Stimulated activated CD8-positive, alpha-beta memory T cell treated with anti-CD3 and anti-CD28 coated beads, Interleukin-7, amount 100 ng/mL, for 24 hours (primary cell): ENCODE data around the gene CSNK1G1.
"Not testable (repeated sequence)": the region's sequence is repeated elsewhere in the genome, so short reads cannot be mapped to it uniquely, and the experiment has no call there.

ENCODE experiments used
- DNase-seq: peaks from one replicate; pipeline ENCODE4 v3.0.0-alpha.2; 2020; ENCODE audit warnings: low read depth

CSNK1G1 gene

DNA sequence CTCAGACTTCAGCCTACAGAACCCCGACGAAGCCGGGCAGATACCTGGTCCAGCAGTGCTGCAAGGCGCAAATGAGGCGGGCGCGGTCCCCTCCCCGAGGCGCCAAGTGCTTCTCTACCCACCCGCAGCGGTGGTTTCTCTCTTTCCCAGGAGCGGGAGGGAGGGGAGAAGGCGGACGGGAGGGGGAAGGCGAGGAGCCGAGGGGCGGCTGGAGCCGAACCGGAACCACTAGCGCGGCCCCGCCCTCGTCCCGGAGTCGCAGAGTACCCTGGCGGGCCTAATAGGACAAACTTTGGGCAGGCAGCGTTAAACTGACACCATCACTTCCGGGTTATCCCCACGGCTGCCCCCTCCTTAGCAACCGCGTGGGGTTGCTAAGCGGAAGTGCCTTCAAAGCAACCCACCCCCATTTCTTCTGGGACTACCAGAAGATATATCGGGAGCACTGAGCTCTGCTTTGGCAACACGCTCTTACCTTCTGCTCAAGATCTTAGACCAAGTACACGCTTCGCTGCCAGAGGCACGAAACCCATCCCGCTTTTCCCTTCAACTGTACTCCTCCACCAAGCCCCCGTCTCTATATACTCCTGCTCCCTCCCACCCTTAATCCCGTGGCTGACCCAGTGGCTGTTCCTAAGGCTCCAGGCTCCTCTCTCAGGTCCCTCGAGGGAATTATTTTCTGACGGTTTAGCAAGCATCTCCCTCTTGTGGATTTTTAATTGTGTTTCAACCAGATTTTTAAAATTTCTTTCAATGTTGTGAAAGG, at the start of gene CSNK1G1:
Gene CSNK1G1 (minus strand): TSS at position 230 of the 766 bp plus-strand sequence. CDS start 55,674 bp downstream, outside the sequence.
- peak; percentile 81 for DNase-seq

GRCh38 chr15:64400583-64400982, 44.6 kb upstream of the CSNK1G1 start:
- no peak for DNase-seq

- DNase-seq = no peak
Observed at GRCh38 chr15:64398575-64398974, 42.6 kb upstream of the CSNK1G1 start.

DNA sequence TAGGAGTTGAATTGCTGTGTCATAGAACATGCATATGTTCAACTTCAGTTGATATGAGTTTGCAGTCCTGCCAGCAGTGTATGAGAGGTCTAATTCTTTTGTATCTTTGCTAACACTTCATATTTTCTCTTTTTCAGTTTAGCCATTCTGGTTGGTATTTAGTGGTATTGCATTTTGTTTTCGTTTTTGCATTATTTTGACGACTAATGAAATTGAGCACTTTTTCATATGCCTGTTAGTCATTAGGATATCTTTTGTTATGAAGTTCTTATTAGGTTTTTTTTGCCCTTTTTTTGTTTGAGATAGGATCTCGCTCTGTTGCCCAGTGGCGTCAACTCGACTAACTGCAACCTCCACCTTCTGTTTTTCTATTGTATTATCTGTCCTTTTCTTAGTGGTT, 40.8 kb upstream of the CSNK1G1 start:
- no peak for DNase-seq

DNA sequence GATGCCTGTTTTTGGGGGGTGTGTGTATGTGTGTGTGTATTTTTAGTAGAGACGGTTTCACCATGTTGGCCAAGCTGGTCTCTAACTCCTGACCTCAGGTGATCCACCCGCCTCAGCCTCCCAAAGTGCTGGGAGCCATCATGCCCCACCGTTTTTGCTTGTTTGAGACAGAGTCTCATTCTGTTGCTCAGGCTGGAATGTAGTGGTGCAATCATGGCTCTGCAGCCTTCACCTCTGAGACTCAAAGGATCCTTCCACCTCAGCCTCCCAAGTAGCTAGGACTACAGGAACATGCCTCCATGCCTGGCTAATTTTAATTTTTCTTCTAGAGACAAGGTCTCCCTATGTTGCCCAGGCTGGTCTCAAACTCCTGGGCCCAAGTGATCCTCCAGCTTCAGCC, 36.5 kb upstream of the CSNK1G1 start:
- not testable (repeated sequence) for DNase-seq

DNA sequence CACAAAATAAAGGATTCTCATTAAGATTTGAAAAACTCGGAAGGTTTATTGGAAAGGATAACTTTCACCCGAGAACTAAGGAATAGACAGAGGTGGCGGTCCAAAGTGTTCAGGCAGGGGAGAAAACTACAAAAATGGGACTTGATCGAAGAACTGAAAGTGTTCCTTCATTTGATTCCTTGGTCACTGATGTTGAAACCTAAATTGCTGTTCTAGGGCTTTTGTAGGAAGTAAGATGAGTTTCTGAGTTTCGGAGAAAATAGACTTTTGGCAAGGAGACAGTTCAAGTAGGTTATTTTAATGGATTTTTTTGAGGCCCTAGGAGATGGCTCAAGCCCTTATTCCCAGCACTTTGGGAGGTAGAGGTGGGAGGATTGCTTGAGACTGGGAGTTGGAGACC, 33.1 kb upstream of the CSNK1G1 start:
- no peak for DNase-seq

DNA sequence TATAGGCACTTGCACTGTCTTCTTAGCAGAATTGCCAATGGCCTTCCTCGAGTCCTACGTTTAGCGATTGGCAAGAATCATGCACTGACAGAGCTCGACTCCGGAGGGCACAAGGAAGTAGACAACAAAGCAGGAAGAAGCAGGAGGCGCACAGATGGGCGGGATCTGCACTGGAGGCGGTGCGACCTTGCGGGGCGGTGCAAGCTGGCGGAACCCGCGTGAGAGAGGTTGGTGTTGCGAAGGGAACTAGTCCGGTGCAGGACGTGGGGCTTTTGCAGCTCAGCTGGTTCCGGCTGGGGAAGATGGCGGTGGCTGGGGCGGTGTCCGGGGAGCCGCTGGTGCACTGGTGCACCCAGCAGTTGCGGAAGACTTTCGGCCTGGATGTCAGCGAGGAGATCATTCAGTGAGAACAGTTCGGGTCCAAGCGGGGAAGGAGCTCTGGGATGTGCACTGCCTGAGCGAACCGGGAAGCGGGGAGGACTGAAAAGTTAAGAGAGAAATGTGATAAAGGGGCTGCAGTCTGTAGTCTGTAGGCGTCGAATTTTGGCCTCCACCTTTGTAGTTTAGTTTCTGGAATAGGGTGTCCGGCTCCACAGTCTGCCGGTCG, 31.7 kb upstream of the CSNK1G1 start, which contains the start of gene TRIP4:
Gene TRIP4 (plus strand): TSS at position 275 of the 607 bp plus-strand sequence. CDS start 28 bp downstream, at position 303.
- peak; percentile 89 for DNase-seq

DNA sequence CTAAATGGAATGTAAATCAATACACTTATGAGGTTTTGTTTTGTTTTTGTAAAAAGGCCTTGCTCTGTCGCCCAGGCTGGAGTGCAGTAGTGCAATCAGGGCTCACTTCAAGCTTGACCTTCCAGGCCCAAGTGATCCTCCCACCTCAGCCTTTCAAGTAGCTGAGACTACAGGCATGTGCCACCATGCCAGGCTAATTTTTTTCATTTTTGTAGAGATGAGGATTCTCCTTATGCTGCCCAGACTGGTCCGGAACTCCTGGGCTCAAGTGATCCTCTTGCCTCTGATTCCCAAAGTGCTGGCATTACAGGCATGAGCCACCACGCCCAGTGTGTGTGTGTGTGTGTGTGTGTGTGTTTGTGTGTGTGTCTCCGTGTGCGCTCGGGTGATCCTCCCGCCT, 30.3 kb upstream of the CSNK1G1 start:
- no peak for DNase-seq

DNA sequence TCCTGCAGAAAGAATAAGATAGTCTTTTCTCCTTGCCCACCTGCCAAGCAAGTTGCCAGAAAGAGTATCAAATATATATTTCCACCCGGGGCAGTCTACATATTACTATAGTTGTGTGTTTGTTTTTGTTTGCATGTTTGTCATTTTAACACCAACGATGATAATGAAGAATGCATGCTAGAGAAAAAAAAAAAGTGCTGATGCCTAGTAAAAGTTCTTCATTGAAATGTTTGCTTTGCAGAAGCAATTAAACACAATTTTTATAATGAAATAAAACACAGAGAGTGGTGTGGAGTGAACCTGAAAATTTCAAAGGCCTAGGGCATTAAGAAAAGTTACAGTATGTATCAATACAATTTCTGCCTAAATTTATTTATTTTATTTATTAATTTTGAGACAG, 27.8 kb upstream of the CSNK1G1 start:
- DNase-seq = no peak

- DNase-seq = peak; percentile 89
Observed at GRCh38 chr15:64381000-64381751, 25.2 kb upstream of the CSNK1G1 start, which contains the start of gene PCLAF. Gene PCLAF, minus strand, starts transcription at chr15:64381441. Its CDS starts 70 bp downstream, at chr15:64381371.

- DNase-seq = not testable (repeated sequence)
Observed at GRCh38 chr15:64380130-64380870, 24.3 kb upstream of the CSNK1G1 start.

- no peak for DNase-seq
Observed at GRCh38 chr15:64379216-64379960, 23.4 kb upstream of the CSNK1G1 start.

DNA sequence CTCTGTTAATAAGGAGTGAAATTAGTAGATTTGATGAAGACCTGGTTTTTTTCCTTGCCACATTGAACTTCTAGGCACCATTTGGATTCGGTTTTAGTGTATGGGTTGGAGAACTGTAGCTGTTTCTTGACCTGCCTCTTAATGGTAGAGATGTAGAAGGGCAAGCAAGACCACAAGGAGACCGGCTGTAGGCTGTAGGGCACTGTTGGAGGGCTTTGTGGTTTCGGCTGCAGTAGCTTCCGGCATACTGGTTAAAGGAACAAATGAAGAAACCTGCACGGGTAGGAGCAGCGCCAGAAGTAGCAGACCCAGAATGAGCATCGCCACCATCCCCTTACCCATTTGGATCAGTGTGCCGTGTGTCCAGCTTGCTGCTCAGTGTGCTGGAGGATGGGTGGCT, 17.4 kb upstream of the CSNK1G1 start:
- DNase-seq = no peak

DNA sequence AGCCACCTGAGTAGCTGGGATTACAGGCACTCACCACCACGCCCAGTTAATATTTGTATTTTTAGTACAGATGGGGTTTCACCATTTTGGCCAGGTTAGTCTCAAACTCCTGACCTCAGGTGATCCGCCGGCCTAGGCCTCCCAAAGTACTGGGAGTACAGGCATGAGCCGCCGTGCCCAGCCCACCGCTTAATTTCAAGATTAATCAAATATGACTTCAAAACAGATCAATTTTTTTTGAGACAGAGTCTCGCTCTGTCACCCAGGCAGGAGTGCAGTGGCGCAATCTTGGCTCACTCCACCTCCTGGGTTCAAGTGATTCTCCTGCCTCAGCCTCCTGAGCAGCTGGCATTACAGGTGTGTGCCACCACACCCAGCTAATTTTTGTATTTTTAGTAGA, 15.4 kb upstream of the CSNK1G1 start:
- not testable (repeated sequence) for DNase-seq

- DNase-seq = no peak
Observed at GRCh38 chr15:64369078-64369607, 13.2 kb upstream of the CSNK1G1 start.

DNA sequence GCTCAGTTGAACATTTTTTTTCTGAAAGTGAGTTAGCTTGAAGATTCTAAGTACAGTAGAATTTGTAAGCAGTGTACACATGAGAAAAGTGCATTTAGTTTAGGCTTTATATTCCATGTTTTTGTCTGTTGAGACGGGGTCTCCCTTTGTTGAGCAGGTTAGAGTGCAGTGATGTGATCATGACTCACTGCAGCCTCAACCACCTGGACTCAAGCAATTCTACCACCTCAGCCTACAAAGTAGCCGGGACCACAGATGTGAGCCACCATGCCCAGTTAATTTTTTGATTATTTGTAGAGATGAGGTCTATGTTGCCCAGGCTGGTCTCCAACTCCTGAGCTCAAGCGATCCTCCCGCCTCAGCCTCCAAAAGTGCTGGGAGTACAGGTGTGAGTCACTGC, 5.3 kb upstream of the CSNK1G1 start:
- no peak for DNase-seq

- no peak for DNase-seq
Observed at GRCh38 chr15:64356710-64357040, 702 bp upstream of the CSNK1G1 start.

GRCh38 chr15:64355348-64355943, 527 bp downstream of the CSNK1G1 start:
- DNase-seq = peak; percentile 13

DNA sequence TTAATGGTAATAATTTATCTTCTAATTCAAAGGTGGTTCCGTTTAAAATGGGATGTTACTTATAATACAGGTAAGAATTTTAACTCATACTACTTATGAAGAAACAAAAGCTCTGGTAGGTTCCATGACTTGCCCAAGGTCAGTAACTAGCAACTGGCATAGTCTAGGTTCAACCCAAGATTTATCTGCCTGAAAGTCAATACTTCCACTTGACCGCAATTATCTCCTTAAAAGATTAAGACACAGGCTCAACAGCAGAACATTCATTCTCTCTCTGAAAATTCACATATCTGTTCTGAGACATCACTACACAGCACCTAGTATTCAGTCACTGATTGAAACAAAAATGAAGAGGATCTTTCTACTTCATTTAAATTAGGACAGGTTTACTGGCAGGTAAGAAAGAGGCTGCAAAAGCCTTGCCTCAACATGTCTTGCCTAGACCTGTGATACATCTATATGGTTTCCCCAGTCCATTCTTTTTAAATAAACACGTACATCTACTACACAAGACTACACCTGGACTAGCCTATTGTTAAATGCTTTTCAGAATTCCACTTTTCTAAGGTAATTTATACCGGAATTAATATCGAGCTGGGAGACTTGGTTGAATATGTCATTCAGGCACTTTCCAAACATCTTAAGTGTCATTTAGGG, 1.2 kb downstream of the CSNK1G1 start:
- no peak for DNase-seq

GRCh38 chr15:64351265-64351664, 4.7 kb downstream of the CSNK1G1 start:
- DNase-seq = no peak
